Endothelial cell of umbilical vein (primary cell): ENCODE data around the gene DCLK3. TPM values are rescaled to one million over a fixed set of nuclear protein-coding genes. Genes with fewer than 3 reads are reported as not detected.

ENCODE experiments used
- BruUV-seq: library from RNA; stranded (reverse); fragments of 400-500 nt; replicated peaks from 2 replicates; lab custom pipeline; 2021; lab: Mats Ljungman, UMichigan
- CTCF ChIA-PET: fragments of 300-600, 350-600 bp; sonication (Branson Sonifier 250); formaldehyde crosslinking; loops from one replicate; lab custom pipeline; 2021; ENCODE audit warnings: antibody characterized with exemption, inconsistent platforms; lab: Charles Lee
- POLR2A ChIA-PET: fragments of 300-600, 350-600 bp; sonication (Branson Sonifier 250); formaldehyde crosslinking; loops from one replicate; lab custom pipeline; 2021; ENCODE audit warnings: antibody characterized with exemption, inconsistent platforms; lab: Charles Lee
- DNase-seq: peaks from one replicate; pipeline ENCODE4 v3.0.0-alpha.2; 2011; ENCODE audit warnings: low read depth, low spot score
- FAIRE-seq: peaks from 2 replicates; lab custom pipeline; 2011; peaks lifted over from hg19 to GRCh38; lab: Jason Lieb, UNC
- H2AFZ ChIP-seq: 2 replicates; pipeline ENCODE4 v1.6.0; 2012; ENCODE audit warnings: low read depth, low read length, control low read depth, inconsistent platforms
- H3K27ac ChIP-seq: 2 replicates; pipeline ENCODE4 v1.5.1; 2011; ENCODE audit warnings: low read depth, mild to moderate bottlenecking, control low read depth, low read length, moderate library complexity; ENCODE audit not compliant: insufficient read depth
- H3K27me3 ChIP-seq, 2 experiments: 2 replicates each; pipeline versions ENCODE4 v1.6.0 to v1.6.1; 2011; ENCODE audit warnings: low read length in 2 of 2, mixed read lengths in 1 of 2; ENCODE audit not compliant: control insufficient read depth in 2 of 2, insufficient read depth in 2 of 2
- H3K36me3 ChIP-seq, 2 experiments: 2 replicates in 1 of 2; 3 replicates in 1 of 2; pipeline ENCODE4 v1.5.1; 2011; ENCODE audit warnings: low read length in 2 of 2, mild to moderate bottlenecking in 1 of 2, moderate library complexity in 1 of 2; ENCODE audit not compliant: control insufficient read depth in 2 of 2, insufficient read depth in 2 of 2; ENCODE audit errors: extremely low read depth in 1 of 2
- H3K4me1 ChIP-seq: 3 replicates; pipeline ENCODE4 v1.5.1; 2011; ENCODE audit warnings: mild to moderate bottlenecking, low read length; ENCODE audit not compliant: control insufficient read depth, insufficient read depth; ENCODE audit errors: extremely low read depth
- H3K4me2 ChIP-seq: 2 replicates; pipeline ENCODE4 v1.6.1; 2011; ENCODE audit warnings: low read length, control low read depth, mixed read lengths; ENCODE audit not compliant: insufficient read depth
- H3K4me3 ChIP-seq, 3 experiments: fragments of 200-600 bp in 1 of 3; sonication (generic), shearing (Covaris generic) in 1 of 3; replicated peaks in 1 of 3; 2 replicates each; pipeline ENCODE4 v1.5.1; 2011 to 2016; ENCODE audit warnings: control low read depth in 3 of 3, low read length in 3 of 3, mild to moderate bottlenecking in 2 of 3, inconsistent platforms in 1 of 3, low read depth in 1 of 3, moderate library complexity in 1 of 3; ENCODE audit not compliant: insufficient read depth in 1 of 3
- H3K79me2 ChIP-seq: 2 replicates; pipeline ENCODE4 v1.6.0; 2012; ENCODE audit warnings: low read length, inconsistent platforms; ENCODE audit not compliant: control insufficient read depth, insufficient read depth
- H3K9ac ChIP-seq: replicated peaks from 2 replicates; pipeline ENCODE3; 2011; ENCODE audit warnings: low read length, control low read depth; ENCODE audit not compliant: insufficient read depth; ENCODE audit errors: extremely low read depth
- H3K9me1 ChIP-seq: replicated peaks from 3 replicates; pipeline ENCODE4 v1.6.0; 2011; ENCODE audit warnings: mild to moderate bottlenecking, low read length; ENCODE audit not compliant: control insufficient read depth, insufficient read depth; ENCODE audit errors: extremely low read depth
- H3K9me3 ChIP-seq: replicated peaks from 2 replicates; pipeline ENCODE4 v1.5.1; 2012; ENCODE audit warnings: low read length, inconsistent platforms; ENCODE audit not compliant: control insufficient read depth, insufficient read depth
- H4K20me1 ChIP-seq: replicated peaks from 2 replicates; pipeline ENCODE3; 2011; ENCODE audit warnings: mild to moderate bottlenecking, low read length; ENCODE audit not compliant: control insufficient read depth, insufficient read depth; ENCODE audit errors: extremely low read depth
- CTCF ChIP-seq, 2 donors: IDR thresholded peaks; 1 replicate in 1 of 2; 2 replicates in 1 of 2; pipeline ENCODE4 v1.5.1; 2011; ENCODE audit warnings: low read length in 2 of 2, mild to moderate bottlenecking in 2 of 2, moderate library complexity in 2 of 2, control low read depth in 1 of 2, inconsistent platforms in 1 of 2, low read depth in 1 of 2; ENCODE audit not compliant: insufficient read depth in 1 of 2; ENCODE audit errors: extremely low read depth in 1 of 2
- FOS ChIP-seq: IDR thresholded peaks from 2 replicates; pipeline ENCODE4 v1.6.1; 2011; ENCODE audit warnings: mild to moderate bottlenecking, low read length, moderate library complexity, borderline replicate concordance; ENCODE audit not compliant: insufficient read depth
- GATA2 ChIP-seq: IDR thresholded peaks from 2 replicates; pipeline ENCODE4 v1.7.0; 2011; ENCODE audit warnings: low read depth, mild to moderate bottlenecking, moderate library complexity, mixed read lengths, low read length; ENCODE audit not compliant: insufficient read length, insufficient read depth
- MYC ChIP-seq: IDR thresholded peaks from one replicate; pipeline ENCODE4 v1.6.1; 2011; ENCODE audit warnings: mild to moderate bottlenecking, low read depth, low read length
- POLR2A ChIP-seq: IDR thresholded peaks from 2 replicates; pipeline ENCODE4 v1.6.1; 2012; ENCODE audit warnings: low read depth, mild to moderate bottlenecking, control low read depth, low read length
- POLR2AphosphoS5 ChIP-seq: IDR thresholded peaks from 2 replicates; pipeline ENCODE4 v1.6.1; 2012; ENCODE audit warnings: low read depth, mild to moderate bottlenecking, control low read depth, low read length, moderate library complexity; ENCODE audit not compliant: insufficient read depth
- dilution Hi-C: fragments of 300-500 bp; cut with MboI; formaldehyde crosslinking; loops from one replicate; pipeline ENCODE4 v1.15.0; 2019; ENCODE audit warnings: low sequenced_read_pairs; ENCODE audit not compliant: extremely low pct_ligation_motif_present
- intact Hi-C: fragments of 100-400 bp; cut with micrococcal nuclease; formaldehyde crosslinking; loops from one replicate; pipeline ENCODE4 v1.10.0; 2022
- polyA plus RNA-seq, 4 experiments: library from polyadenylated mRNA; depleted of rRNA in 3 of 4; stranded (reverse) in 3 of 4; unstranded in 1 of 4; fragments of >200 nt; gene quantifications; 2 replicates each; pipeline versions ENCODE4 v1.2.1 to v1.2.3, GENCODE V29; 2011 to 2012; ENCODE audit warnings: missing spikeins in 1 of 4
- total RNA-seq: library from RNA; stranded (reverse); gene quantifications from 2 replicates; pipeline ENCODE4 v1.2.3, GENCODE V29; 2021

Gene DCLK3
- total and polyA plus RNA-seq, 2 donors (not counting 3 experiments of a cell fraction or from before 2014, with no cell fraction given), result not detected

- Histone ChIP-seq H3K4me2 (no peak overlapping the region), H3K9me3 (no peaks in the 10 kb centered on the region), H3K4me3 (no peak overlapping the region), H3K36me3 (no peaks in the 10 kb centered on the region), H3K27ac (no peak overlapping the region), H2AFZ (no peak overlapping the region), H3K4me1 (no peaks in the 10 kb centered on the region), H3K9me1 (no peaks in the 10 kb centered on the region), H4K20me1 (no peaks in the 10 kb centered on the region), H3K9ac (no peak overlapping the region), H3K79me2 (no peaks in the 10 kb centered on the region), H3K27me3 (no peaks in the 10 kb centered on the region)
- ChIA-PET CTCF (interaction anchor here (0.8 to 1.5 kb wide), 2 partner anchors 251 to 742 kb away, joined by 3 to 4 read pairs; no protein-coding TSS in a partner anchor), POLR2A (no interaction called here)
- dilution Hi-C loops (no loop called here), intact Hi-C loops (no loop called here)
- DNase-seq (no peak), FAIRE-seq (no peak)
- BruUV-seq, result no TSS peak
- TF ChIP-seq CTCF (IDR thresholded peaks at IDR 0.05; ENCODE audit: extremely low read depth in 1 of 2, insufficient read depth in 1 of 2, low read depth in 1 of 2, low read length in 2 of 2) (peak in 1 of 2 donors; percentile 4), POLR2A (no peak)
Observed at GRCh38 chr3:36707623-36708409, 56.5 kb downstream of the DCLK3 start.

GRCh38 chr3:36705015-36705414 is 59.3 kb downstream of the DCLK3 start:
- Histone ChIP-seq H3K4me1 (no peaks in the 10 kb centered on the region), H3K79me2 (no peaks in the 10 kb centered on the region), H2AFZ (no peak overlapping the region), H3K9ac (no peak overlapping the region), H3K4me3 (no peak overlapping the region), H3K27ac (no peak overlapping the region), H3K9me1 (no peaks in the 10 kb centered on the region), H3K4me2 (no peak overlapping the region), H3K9me3 (no peaks in the 10 kb centered on the region), H3K36me3 (no peaks in the 10 kb centered on the region), H4K20me1 (no peaks in the 10 kb centered on the region), H3K27me3 (no peaks in the 10 kb centered on the region)
- dilution Hi-C loops (no loop called here), intact Hi-C loops (no loop called here)
- no peak for DNase-seq
- FAIRE-seq, result no peak
- CTCF ChIA-PET, result no interaction called here
- POLR2A ChIA-PET, result no interaction called here
- no peak for TF ChIP-seq GATA2
- no peak for TF ChIP-seq POLR2AphosphoS5
- no peak for TF ChIP-seq POLR2A
- TF ChIP-seq FOS, result no peak
- TF ChIP-seq MYC, result no peak
- BruUV-seq, result no TSS peak
